Measurements from ENCODE around the gene ZNF692.

The ZNF692 gene

DNA sequence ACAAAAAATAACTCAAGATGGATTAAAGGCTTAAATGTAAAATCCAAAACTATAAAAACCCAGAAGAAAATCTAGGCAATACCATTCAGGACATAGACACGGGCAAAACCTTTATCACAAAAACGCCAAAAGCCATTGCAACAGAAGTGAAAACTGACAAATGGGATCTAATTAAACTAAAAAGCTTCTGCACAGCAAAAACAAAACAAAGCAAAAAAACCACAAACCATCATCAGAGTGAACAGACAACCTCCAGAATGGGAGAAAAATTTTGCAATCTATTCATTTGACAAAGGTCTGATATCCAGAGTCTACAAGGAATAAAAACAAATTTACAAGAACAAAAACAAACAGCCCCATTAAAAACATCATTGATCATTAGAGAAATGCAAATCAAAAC lies 42.7 kb upstream of the ZNF692 start:
- TF ChIP-seq, protein P1, sequence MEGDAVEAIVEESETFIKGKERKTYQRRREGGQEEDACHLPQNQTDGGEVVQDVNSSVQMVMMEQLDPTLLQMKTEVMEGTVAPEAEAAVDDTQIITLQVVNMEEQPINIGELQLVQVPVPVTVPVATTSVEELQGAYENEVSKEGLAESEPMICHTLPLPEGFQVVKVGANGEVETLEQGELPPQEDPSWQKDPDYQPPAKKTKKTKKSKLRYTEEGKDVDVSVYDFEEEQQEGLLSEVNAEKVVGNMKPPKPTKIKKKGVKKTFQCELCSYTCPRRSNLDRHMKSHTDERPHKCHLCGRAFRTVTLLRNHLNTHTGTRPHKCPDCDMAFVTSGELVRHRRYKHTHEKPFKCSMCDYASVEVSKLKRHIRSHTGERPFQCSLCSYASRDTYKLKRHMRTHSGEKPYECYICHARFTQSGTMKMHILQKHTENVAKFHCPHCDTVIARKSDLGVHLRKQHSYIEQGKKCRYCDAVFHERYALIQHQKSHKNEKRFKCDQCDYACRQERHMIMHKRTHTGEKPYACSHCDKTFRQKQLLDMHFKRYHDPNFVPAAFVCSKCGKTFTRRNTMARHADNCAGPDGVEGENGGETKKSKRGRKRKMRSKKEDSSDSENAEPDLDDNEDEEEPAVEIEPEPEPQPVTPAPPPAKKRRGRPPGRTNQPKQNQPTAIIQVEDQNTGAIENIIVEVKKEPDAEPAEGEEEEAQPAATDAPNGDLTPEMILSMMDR (IDR thresholded peaks at IDR 0.05; ENCODE audit: low read depth, low read length): no peak
- H3K4me3 ChIP-seq (replicated peaks in 1 of 2; ENCODE audit: low read depth in 2 of 2, low read length in 2 of 2): no peak overlapping the region
- no peak for DNase-seq (ENCODE audit: low read depth in 2 of 2)

DNA sequence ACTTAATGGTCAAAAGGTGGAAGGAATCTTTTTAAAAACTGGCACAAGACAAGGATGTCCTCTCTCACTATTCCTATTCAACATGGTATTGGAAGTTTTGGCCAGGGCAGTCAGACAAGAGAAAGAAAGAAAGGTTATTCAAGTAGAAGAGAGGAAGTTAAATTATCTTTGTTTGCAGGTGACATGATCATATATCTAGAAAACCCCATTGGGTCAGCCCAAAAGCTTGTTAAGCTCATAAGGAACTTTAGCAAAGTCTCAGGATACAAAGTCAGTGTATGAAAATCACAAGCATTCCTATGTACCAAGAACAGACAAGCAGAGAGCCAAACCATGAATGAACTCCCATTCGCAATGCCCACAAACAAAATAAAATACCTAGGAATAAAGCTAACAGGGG lies 41.8 kb upstream of the ZNF692 start:
- TF ChIP-seq, protein P1 (IDR thresholded peaks at IDR 0.05; ENCODE audit: low read depth, low read length): no peak
- DNase-seq (ENCODE audit: low read depth in 2 of 2): no peak
- H3K4me3 ChIP-seq (replicated peaks in 1 of 2; ENCODE audit: low read depth in 2 of 2, low read length in 2 of 2): no peak overlapping the region

DNA sequence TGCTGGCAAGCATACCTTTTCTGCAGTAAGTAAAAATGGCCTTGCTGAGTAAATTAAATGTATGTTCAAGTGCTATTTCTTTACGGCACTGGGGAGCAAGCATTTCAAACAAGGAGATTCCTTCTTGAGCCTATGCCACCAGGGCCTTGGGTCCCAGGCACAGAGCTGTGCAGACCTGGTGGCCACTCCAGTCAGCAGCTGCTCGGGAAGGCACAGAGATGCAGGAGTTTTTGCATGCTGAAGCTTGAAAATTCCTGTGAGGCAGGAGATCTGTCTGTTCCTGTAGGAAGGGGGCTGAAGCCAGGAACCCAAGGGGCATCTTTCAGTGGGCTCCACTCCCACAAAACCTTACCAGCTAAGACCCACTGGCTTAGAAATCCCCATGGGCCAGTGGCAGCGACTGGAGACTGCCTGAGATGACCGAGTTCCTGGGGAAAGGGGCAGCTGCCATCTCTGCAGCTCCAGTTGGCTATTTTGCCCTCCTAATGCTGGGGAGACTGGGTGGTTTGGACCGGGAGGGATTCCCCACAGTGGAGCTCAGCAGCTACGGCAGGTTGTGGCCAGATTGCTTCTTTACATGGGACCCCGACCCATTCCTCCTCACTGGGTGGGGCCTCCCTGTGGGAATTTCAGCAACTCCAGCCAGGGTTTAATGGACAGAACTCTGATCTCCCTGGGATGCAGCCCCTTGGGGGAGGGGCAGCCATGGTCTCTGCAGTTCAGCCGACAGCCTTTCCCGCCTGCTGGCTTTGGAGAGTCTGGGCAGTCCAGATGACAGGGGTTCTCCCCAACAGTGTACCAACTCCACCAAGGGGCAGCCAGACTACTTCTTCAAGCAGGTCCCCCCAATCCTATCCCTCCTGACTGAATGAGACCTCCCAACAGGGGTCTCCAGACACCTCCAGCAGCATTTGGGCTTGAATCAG lies 38.8 kb upstream of the ZNF692 start:
- TF ChIP-seq, protein P1 (IDR thresholded peaks at IDR 0.05; ENCODE audit: low read depth, low read length): no peak

DNA sequence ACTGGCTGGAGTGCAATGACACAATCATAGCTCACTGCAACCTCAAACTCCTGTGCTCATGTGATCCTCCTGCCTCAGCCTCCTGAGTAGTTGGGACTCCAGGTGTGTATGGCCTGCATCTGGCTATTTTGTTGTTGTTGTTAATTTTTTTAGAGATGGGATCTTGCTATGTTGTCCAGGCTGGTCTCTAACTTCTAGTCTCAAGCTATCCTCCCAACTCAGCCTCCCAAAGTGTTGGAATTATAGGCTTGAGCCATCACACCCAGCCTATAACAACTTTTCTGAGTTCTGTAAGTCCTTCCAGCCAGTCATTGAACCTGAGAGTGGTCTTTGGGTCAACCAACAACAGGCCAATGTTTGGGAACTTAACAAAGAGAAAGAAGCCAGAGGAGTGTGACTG lies 36.0 kb upstream of the ZNF692 start:
- TF ChIP-seq, protein P1 (IDR thresholded peaks at IDR 0.05; ENCODE audit: low read depth, low read length): no peak
- no peak overlapping the region for H3K4me3 ChIP-seq (replicated peaks in 1 of 2; ENCODE audit: low read depth in 2 of 2, low read length in 2 of 2)
- no peak for DNase-seq (ENCODE audit: low read depth in 2 of 2)

More for the DNA sequence above, 38.8 kb upstream of the ZNF692 start:
- H3K4me3 ChIP-seq (replicated peaks in 1 of 2; ENCODE audit: low read depth in 2 of 2, low read length in 2 of 2): no peak overlapping the region
- DNase-seq (ENCODE audit: low read depth in 2 of 2): no peak

DNA sequence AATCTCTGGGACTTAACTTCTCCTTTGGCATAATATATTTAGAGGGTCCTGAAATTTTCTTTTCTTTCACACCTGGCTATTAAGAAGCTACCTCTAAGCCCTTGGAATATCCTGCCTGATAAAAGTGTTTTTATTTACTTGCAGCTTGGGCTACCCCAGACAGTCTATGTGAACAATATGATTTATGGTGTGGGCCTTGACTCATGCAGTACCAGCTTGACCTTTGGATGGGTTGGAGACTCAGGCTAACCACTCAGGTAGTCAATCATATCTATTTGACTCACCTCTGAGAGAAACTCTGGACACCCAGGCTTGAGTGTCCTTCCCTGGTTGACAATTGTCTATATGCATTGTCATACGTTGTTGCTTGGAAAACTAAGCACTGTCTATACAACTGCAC lies 33.7 kb upstream of the ZNF692 start:
- no peak overlapping the region for H3K4me3 ChIP-seq (replicated peaks in 1 of 2; ENCODE audit: low read depth in 2 of 2, low read length in 2 of 2)
- DNase-seq (ENCODE audit: low read depth in 2 of 2): no peak
- TF ChIP-seq, protein P1 (IDR thresholded peaks at IDR 0.05; ENCODE audit: low read depth, low read length): no peak

DNA sequence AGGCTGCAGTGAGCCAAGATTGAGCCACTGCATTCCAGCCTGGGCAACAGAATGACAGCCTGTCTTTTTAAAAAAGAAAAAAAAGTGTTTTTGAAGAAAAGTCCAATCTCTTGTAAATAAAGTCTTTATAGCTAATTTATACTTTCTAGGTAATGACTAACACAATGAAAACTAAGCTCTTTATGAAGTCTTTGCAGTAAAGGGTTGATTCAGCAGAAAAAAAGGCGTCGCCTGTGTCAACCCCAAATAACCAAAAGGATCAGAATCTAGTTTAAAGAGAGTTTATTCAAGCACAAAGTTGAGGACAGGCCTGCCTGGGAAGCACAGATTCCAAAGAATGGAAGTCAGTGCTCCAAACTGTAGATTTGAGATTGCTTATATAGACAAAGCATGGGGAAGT lies 32.9 kb upstream of the ZNF692 start:
- DNase-seq (ENCODE audit: low read depth in 2 of 2): no peak
- TF ChIP-seq, protein P1 (IDR thresholded peaks at IDR 0.05; ENCODE audit: low read depth, low read length): no peak
- no peak overlapping the region for H3K4me3 ChIP-seq (replicated peaks in 1 of 2; ENCODE audit: low read depth in 2 of 2, low read length in 2 of 2)

Measured in cardiac fibroblast (primary cell).